B cell (primary cell): ENCODE results near the gene GABPB2.

Experiments
- EZH2 ChIP-seq: IDR thresholded peaks from 2 replicates; pipeline ENCODE4 v1.6.1; 2012; ENCODE audit warnings: borderline replicate concordance, low read depth, mild to moderate bottlenecking, moderate library complexity, low read length; ENCODE audit not compliant: insufficient read depth, poor library complexity, severe bottlenecking
- TF ChIP-seq, protein P1 (sequence below): fragments of 200-600 bp; IDR thresholded peaks from one replicate; pipeline ENCODE4 v1.8.0; 2022; ENCODE audit warnings: antibody characterized with exemption, mild to moderate bottlenecking

DNA sequence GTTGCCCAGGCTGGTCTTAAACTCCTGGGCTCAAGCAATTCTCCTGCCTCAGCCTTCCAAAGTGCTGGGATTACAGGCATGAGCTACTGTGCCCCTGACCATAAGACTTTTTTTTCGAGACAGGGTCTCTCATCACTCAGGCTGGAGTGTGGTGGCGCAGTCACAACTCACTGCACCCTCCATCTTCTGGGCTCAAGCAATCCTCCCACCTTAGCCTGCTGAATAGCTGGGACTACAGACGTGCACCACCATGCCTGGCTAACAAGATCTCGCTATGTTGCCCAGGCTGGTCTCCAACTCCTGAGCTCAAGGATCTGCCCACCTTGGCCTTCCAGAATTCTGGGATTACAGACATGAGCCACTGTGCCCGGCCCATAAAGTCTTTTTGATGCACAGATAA lies 21.1 kb upstream of the GABPB2 start:
- TF ChIP-seq, protein P1, sequence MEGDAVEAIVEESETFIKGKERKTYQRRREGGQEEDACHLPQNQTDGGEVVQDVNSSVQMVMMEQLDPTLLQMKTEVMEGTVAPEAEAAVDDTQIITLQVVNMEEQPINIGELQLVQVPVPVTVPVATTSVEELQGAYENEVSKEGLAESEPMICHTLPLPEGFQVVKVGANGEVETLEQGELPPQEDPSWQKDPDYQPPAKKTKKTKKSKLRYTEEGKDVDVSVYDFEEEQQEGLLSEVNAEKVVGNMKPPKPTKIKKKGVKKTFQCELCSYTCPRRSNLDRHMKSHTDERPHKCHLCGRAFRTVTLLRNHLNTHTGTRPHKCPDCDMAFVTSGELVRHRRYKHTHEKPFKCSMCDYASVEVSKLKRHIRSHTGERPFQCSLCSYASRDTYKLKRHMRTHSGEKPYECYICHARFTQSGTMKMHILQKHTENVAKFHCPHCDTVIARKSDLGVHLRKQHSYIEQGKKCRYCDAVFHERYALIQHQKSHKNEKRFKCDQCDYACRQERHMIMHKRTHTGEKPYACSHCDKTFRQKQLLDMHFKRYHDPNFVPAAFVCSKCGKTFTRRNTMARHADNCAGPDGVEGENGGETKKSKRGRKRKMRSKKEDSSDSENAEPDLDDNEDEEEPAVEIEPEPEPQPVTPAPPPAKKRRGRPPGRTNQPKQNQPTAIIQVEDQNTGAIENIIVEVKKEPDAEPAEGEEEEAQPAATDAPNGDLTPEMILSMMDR = no peak
- no peak for TF ChIP-seq EZH2
